Measurements from ENCODE around the gene TCF23.

DNA sequence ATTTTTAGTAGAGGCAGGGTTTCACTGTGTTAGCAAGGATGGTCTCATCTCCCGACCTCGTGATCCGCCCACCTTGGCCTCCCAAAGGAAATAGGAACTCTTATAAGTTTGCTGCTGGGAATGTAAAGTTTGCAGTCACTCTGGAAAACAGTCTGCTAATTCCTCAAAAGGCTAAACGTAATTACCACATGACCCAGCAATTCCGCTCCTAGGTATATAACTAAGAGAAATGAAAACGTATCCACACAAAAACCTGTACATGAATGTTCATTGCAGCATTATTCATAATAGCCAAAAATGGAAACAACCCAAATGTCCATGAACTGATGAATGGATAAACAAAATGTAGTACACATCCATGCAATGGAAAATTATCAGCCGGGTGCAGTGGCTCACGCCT is 41.2 kb downstream of the TCF23 start:
- no peak for TF ChIP-seq POLR2A (IDR thresholded peaks at IDR 0.05)
- TF ChIP-seq, protein P1, sequence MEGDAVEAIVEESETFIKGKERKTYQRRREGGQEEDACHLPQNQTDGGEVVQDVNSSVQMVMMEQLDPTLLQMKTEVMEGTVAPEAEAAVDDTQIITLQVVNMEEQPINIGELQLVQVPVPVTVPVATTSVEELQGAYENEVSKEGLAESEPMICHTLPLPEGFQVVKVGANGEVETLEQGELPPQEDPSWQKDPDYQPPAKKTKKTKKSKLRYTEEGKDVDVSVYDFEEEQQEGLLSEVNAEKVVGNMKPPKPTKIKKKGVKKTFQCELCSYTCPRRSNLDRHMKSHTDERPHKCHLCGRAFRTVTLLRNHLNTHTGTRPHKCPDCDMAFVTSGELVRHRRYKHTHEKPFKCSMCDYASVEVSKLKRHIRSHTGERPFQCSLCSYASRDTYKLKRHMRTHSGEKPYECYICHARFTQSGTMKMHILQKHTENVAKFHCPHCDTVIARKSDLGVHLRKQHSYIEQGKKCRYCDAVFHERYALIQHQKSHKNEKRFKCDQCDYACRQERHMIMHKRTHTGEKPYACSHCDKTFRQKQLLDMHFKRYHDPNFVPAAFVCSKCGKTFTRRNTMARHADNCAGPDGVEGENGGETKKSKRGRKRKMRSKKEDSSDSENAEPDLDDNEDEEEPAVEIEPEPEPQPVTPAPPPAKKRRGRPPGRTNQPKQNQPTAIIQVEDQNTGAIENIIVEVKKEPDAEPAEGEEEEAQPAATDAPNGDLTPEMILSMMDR (IDR thresholded peaks at IDR 0.05) = no peak

All from thyroid gland (tissue), 4 donors.